ENCODE measurements around the gene INTS1. TPM values are rescaled to one million over a fixed set of nuclear protein-coding genes. Genes with fewer than 3 reads are reported as not detected.

Gene INTS1
- polyA plus RNA-seq, 1 donor from 2014 or later, result 21.1 TPM

- no peak overlapping the region for H3K4me3 ChIP-seq (ENCODE audit: low read length)
- no peaks in the 10 kb centered on the region for H3K27me3 ChIP-seq (ENCODE audit: insufficient read depth, low read depth, low read length)
- no peak overlapping the region for H3K27ac ChIP-seq (ENCODE audit: low read length)
- no peaks in the 10 kb centered on the region for H3K79me2 ChIP-seq (replicated peaks; ENCODE audit: insufficient read depth, low read length)
- H3K9me3 ChIP-seq (ENCODE audit: low read length), result no peaks in the 10 kb centered on the region
- no peaks in the 10 kb centered on the region for H3F3A ChIP-seq (ENCODE audit: insufficient read depth, low read length, poor library complexity, severe bottlenecking)
- no peaks in the 10 kb centered on the region for H4K20me1 ChIP-seq (ENCODE audit: insufficient read depth)
- no peaks in the 10 kb centered on the region for H3K9me2 ChIP-seq (ENCODE audit: insufficient read depth, low read length)
- no peak overlapping the region for H3K9ac ChIP-seq (ENCODE audit: low read length)
- no peak overlapping the region for H3K4me2 ChIP-seq (ENCODE audit: low read length)
- no peak for TF ChIP-seq EP300 (conservative IDR thresholded peaks at IDR 0.05; ENCODE audit: poor library complexity, severe bottlenecking)
- TF ChIP-seq MXI1 (conservative IDR thresholded peaks at IDR 0.05; ENCODE audit: poor library complexity, severe bottlenecking), result no peak
- no peak for TF ChIP-seq REST (IDR thresholded peaks at IDR 0.05; ENCODE audit: borderline replicate concordance)
- no peak for TF ChIP-seq SMC3 (conservative IDR thresholded peaks at IDR 0.05; ENCODE audit: poor library complexity)
- no peaks in the 10 kb centered on the region for H3K36me3 ChIP-seq (ENCODE audit: insufficient read depth, low read length)
- no peak overlapping the region for H2AFZ ChIP-seq (ENCODE audit: low read depth, low read length)
Measured at GRCh38 chr7:1442355-1443124, 61.6 kb downstream of the INTS1 start.

- no peaks in the 10 kb centered on the region for H3K9me2 ChIP-seq (ENCODE audit: insufficient read depth, low read length)
- H3K9ac ChIP-seq (ENCODE audit: low read length), result no peak overlapping the region
- no peaks in the 10 kb centered on the region for H3K27me3 ChIP-seq (ENCODE audit: insufficient read depth, low read depth, low read length)
- H3K4me3 ChIP-seq (ENCODE audit: low read length), result no peak overlapping the region
- no peaks in the 10 kb centered on the region for H3K9me3 ChIP-seq (ENCODE audit: low read length)
- no peaks in the 10 kb centered on the region for H3K36me3 ChIP-seq (ENCODE audit: insufficient read depth, low read length)
- no peak overlapping the region for H3K4me2 ChIP-seq (ENCODE audit: low read length)
- no peaks in the 10 kb centered on the region for H3F3A ChIP-seq (ENCODE audit: insufficient read depth, low read length, poor library complexity, severe bottlenecking)
- H3K79me2 ChIP-seq (replicated peaks; ENCODE audit: insufficient read depth, low read length), result no peaks in the 10 kb centered on the region
- TF ChIP-seq REST (IDR thresholded peaks at IDR 0.05; ENCODE audit: borderline replicate concordance) (no peak), EZH2 (IDR thresholded peaks at IDR 0.05; ENCODE audit: borderline replicate concordance, insufficient read depth, low read length, poor library complexity, severe bottlenecking) (no peak), TAF1 (IDR thresholded peaks at IDR 0.05; ENCODE audit: low read depth) (no peak), RAD21 (conservative IDR thresholded peaks at IDR 0.05) (no peak), POLR2AphosphoS5 (IDR thresholded peaks at IDR 0.05) (no peak), SMC3 (conservative IDR thresholded peaks at IDR 0.05; ENCODE audit: poor library complexity) (no peak), EP300 (conservative IDR thresholded peaks at IDR 0.05; ENCODE audit: poor library complexity, severe bottlenecking) (no peak), MXI1 (conservative IDR thresholded peaks at IDR 0.05; ENCODE audit: poor library complexity, severe bottlenecking) (no peak), CTCF (IDR thresholded peaks at IDR 0.05; ENCODE audit: poor library complexity, severe bottlenecking) (no peak)
- no peak overlapping the region for H3K27ac ChIP-seq (ENCODE audit: low read length)
- H2AFZ ChIP-seq (ENCODE audit: low read depth, low read length), result no peak overlapping the region
- no peaks in the 10 kb centered on the region for H4K20me1 ChIP-seq (ENCODE audit: insufficient read depth)
Measured at GRCh38 chr7:1441615-1442354, 62.4 kb downstream of the INTS1 start.
